ENCODE results near the gene MCOLN1. TPM values are rescaled to one million over a fixed set of nuclear protein-coding genes. Genes with fewer than 3 reads are reported as not detected.
A peak's percentile ranks its signal among the peaks of the same experiment; 100 is the strongest.

The MCOLN1 gene
- polyA plus RNA-seq, 3 donors = 32.8 to 133 (median 34.3) TPM

DNA sequence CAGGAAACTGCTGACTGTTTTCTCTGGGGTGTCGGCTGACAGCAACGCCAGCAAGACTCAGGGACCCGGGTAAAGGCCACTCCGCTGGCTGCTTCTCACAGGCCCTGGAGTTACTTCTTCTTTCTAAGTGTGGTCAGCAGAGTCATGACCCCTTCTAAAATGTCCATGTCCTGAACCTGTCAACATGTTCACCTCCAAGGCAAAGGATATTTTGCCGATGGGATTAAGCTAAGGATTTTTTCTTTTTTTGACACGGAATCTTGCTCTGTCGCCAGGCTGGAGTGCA lies 41.5 kb upstream of the MCOLN1 start:
- Mint-ChIP-seq H3K27me3 (ENCODE audit: low read depth in 3 of 3) (peaks cover 2 to 12% (median 12%) of the 10 kb centered on the region in 3 donors), H3K4me1 (peaks cover 27% of the 10 kb centered on the region), H3K36me3 (peaks cover 0 to 2% of the 10 kb centered on the region in 2 donors), H3K9me3 (no peaks in the 10 kb centered on the region), H3K27ac (peak overlapping the region; percentile 5 to 93 (median 79)), H3K4me3 (no peak overlapping the region)
- Histone ChIP-seq H3K36me3 (replicated peaks in 1 of 2; ENCODE audit: control insufficient read depth in 1 of 2, insufficient read depth in 2 of 2, low read length in 2 of 2) (no peaks in the 10 kb centered on the region), H3K4me3 (replicated peaks in 1 of 3; ENCODE audit: low read depth in 2 of 3, low read length in 3 of 3) (no peak overlapping the region), H3K79me2 (ENCODE audit: insufficient read depth, low read length) (no peaks in the 10 kb centered on the region), H3K4me2 (replicated peaks; ENCODE audit: extremely low read depth, low read length, poor library complexity, severe bottlenecking) (no peak overlapping the region), H4K20me1 (ENCODE audit: insufficient read depth, low read length) (no peaks in the 10 kb centered on the region), H3K9me3 (replicated peaks in 1 of 2; ENCODE audit: control insufficient read depth in 1 of 2, insufficient read depth in 1 of 2, low read length in 2 of 2) (no peaks in the 10 kb centered on the region), H2AFZ (ENCODE audit: insufficient read depth, low read depth, low read length, poor library complexity, severe bottlenecking) (no peak overlapping the region), H3K9ac (ENCODE audit: insufficient read depth, low read length, poor library complexity, severe bottlenecking) (no peak overlapping the region), H3K27ac (ENCODE audit: low read depth in 1 of 2, low read length in 2 of 2) (peak overlapping the region; percentile 20 to 27), H3K4me1 (ENCODE audit: control insufficient read depth in 1 of 2, insufficient read depth in 2 of 2, low read length in 2 of 2) (peaks cover 21 to 29% of the 10 kb centered on the region in 2 donors), H3K27me3 (ENCODE audit: control insufficient read depth in 2 of 2, insufficient read depth in 2 of 2, low read length in 2 of 2) (no peaks in the 10 kb centered on the region)
- intact Hi-C loops (cut with micrococcal nuclease) = no loop called here
- WGBS (ENCODE audit: insufficient coverage) = 18% methylated on average over 4 of the region's 7 CpGs
- TF ChIP-seq, protein P1, sequence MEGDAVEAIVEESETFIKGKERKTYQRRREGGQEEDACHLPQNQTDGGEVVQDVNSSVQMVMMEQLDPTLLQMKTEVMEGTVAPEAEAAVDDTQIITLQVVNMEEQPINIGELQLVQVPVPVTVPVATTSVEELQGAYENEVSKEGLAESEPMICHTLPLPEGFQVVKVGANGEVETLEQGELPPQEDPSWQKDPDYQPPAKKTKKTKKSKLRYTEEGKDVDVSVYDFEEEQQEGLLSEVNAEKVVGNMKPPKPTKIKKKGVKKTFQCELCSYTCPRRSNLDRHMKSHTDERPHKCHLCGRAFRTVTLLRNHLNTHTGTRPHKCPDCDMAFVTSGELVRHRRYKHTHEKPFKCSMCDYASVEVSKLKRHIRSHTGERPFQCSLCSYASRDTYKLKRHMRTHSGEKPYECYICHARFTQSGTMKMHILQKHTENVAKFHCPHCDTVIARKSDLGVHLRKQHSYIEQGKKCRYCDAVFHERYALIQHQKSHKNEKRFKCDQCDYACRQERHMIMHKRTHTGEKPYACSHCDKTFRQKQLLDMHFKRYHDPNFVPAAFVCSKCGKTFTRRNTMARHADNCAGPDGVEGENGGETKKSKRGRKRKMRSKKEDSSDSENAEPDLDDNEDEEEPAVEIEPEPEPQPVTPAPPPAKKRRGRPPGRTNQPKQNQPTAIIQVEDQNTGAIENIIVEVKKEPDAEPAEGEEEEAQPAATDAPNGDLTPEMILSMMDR (IDR thresholded peaks at IDR 0.05) = no peak
- DNase-seq = peak; percentile 48 to 55 (median 49)

DNA sequence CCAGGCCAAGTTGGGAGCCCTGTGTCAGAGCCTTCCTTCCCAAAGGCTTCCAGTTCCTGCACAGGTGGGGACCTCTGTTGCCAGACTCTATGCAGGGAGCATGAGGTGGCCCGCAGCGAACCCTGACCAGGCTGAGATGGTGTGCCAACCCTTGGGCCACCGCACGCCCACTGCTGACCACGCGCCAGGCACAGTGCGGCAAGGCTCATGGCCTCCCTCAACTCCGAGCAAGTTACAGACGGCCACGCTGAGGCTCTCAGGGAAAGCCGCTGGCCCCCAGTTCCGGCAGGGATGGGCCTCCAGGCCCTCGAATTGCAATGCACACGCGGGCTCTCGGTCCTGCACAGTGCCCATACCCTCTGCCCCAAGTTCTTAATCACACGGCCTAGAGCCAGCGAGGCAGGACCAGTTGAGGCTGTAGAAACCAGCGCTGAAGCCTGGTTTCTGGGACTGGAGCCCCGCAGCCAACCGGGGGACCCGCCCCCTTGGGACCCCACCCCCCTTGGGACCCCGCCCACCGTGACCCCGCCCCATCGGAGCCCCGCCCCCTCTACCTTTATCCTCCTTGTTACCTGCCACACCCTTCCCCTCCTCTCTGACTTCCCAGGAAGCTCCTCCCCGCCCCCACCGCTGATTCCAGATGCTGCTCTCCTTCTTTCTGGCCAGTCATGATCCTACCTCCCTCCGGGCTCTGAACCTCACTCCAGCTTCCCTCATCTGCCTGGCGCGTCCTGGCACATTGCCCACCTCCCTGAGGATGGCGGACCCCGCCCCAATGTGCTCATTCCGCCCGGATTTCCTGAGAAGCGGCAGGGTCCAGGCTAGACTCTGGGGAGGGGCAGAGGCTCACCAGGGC lies 39.6 kb upstream of the MCOLN1 start:
- H3K27ac Mint-ChIP-seq = peak overlapping the region in 2 of 7 donors; percentile 39 to 75
- DNase-seq = peak in 2 of 3 donors; percentile 25 to 37
- H3K4me2 ChIP-seq (replicated peaks; ENCODE audit: extremely low read depth, low read length, poor library complexity, severe bottlenecking) = peak overlapping the region; percentile 22
- H3K36me3 Mint-ChIP-seq = peaks cover 0 to 2% of the 10 kb centered on the region in 2 donors
- intact Hi-C loops (cut with micrococcal nuclease) = loop anchor here in 1 of 2 donors (1.0 kb wide), 1 partner anchor 9 kb away; no protein-coding TSS in a partner anchor
- H3K27me3 Mint-ChIP-seq (ENCODE audit: low read depth in 3 of 3) = peaks cover 2 to 14% (median 12%) of the 10 kb centered on the region in 3 donors
- no peaks in the 10 kb centered on the region for H3K9me3 Mint-ChIP-seq
- H4K20me1 ChIP-seq (ENCODE audit: insufficient read depth, low read length) = no peaks in the 10 kb centered on the region
- H3K4me3 ChIP-seq (replicated peaks in 1 of 3; ENCODE audit: low read depth in 2 of 3, low read length in 3 of 3) = no peak overlapping the region
- peak overlapping the region; percentile 37 to 68 for H3K4me3 Mint-ChIP-seq
- WGBS (ENCODE audit: insufficient coverage) = 50% methylated on average over 28 of the region's 37 CpGs
- H3K79me2 ChIP-seq (ENCODE audit: insufficient read depth, low read length) = no peaks in the 10 kb centered on the region
- H3K4me1 Mint-ChIP-seq = peaks cover 27% of the 10 kb centered on the region
- no peaks in the 10 kb centered on the region for H3K9me3 ChIP-seq (replicated peaks in 1 of 2; ENCODE audit: control insufficient read depth in 1 of 2, insufficient read depth in 1 of 2, low read length in 2 of 2)
- TF ChIP-seq, protein P1 (IDR thresholded peaks at IDR 0.05) = no peak
- no peak overlapping the region for H2AFZ ChIP-seq (ENCODE audit: insufficient read depth, low read depth, low read length, poor library complexity, severe bottlenecking)
- no peak overlapping the region for H3K27ac ChIP-seq (ENCODE audit: low read depth in 1 of 2, low read length in 2 of 2)
- peaks cover 21 to 29% of the 10 kb centered on the region in 2 donors for H3K4me1 ChIP-seq (ENCODE audit: control insufficient read depth in 1 of 2, insufficient read depth in 2 of 2, low read length in 2 of 2)
- H3K9ac ChIP-seq (ENCODE audit: insufficient read depth, low read length, poor library complexity, severe bottlenecking) = no peak overlapping the region
- H3K36me3 ChIP-seq (replicated peaks in 1 of 2; ENCODE audit: control insufficient read depth in 1 of 2, insufficient read depth in 2 of 2, low read length in 2 of 2) = no peaks in the 10 kb centered on the region
- H3K27me3 ChIP-seq (ENCODE audit: control insufficient read depth in 2 of 2, insufficient read depth in 2 of 2, low read length in 2 of 2) = no peaks in the 10 kb centered on the region

Data from CD14-positive monocyte (primary cell).